Hippocampal formation (tissue), 2 donors: ENCODE measurements around the gene SMURF2.
"Not testable (repeated sequence)": the region's sequence is repeated elsewhere in the genome, so short reads cannot be mapped to it uniquely, and the experiment has no call there.

Experiments used
- DNase-seq, 2 donors: peaks; one replicate each; lab custom pipeline; 2025; lab: John Stamatoyannopoulos, UW

Gene SMURF2

GRCh38 chr17:64667807-64668721 lies 6.0 kb upstream of the SMURF2 start:
- not testable (repeated sequence) for DNase-seq

GRCh38 chr17:64664299-64664981 lies 2.3 kb upstream of the SMURF2 start:
- not testable (repeated sequence) for DNase-seq

- not testable (repeated sequence) for DNase-seq
Observed at GRCh38 chr17:64663836-64664235, 1.7 kb upstream of the SMURF2 start.

- no peak for DNase-seq
Observed at GRCh38 chr17:64662774-64663367, 764 bp upstream of the SMURF2 start.

GRCh38 chr17:64661726-64661975 lies 456 bp downstream of the SMURF2 start:
- DNase-seq: no peak

- not testable (repeated sequence) for DNase-seq
Observed at GRCh38 chr17:64660978-64661725, 955 bp downstream of the SMURF2 start.

- DNase-seq: not testable (repeated sequence)
Observed at GRCh38 chr17:64660195-64660977, 1.7 kb downstream of the SMURF2 start.

GRCh38 chr17:64658931-64659330 lies 3.2 kb downstream of the SMURF2 start:
- no peak for DNase-seq

- no peak for DNase-seq
Observed at GRCh38 chr17:64657610-64658125, 4.4 kb downstream of the SMURF2 start.

- no peak for DNase-seq
Observed at GRCh38 chr17:64655704-64656103, 6.4 kb downstream of the SMURF2 start.

GRCh38 chr17:64653985-64654355 lies 8.1 kb downstream of the SMURF2 start:
- no peak for DNase-seq

GRCh38 chr17:64653325-64653984 lies 8.7 kb downstream of the SMURF2 start:
- DNase-seq: no peak

GRCh38 chr17:64651889-64652288 lies 10.2 kb downstream of the SMURF2 start:
- no peak for DNase-seq

GRCh38 chr17:64648234-64648633 lies 13.9 kb downstream of the SMURF2 start:
- DNase-seq: no peak

- DNase-seq: no peak
Observed at GRCh38 chr17:64647817-64648216, 14.3 kb downstream of the SMURF2 start.

- DNase-seq: no peak
Observed at GRCh38 chr17:64639516-64639915, 22.6 kb downstream of the SMURF2 start.

- no peak for DNase-seq
Observed at GRCh38 chr17:64638552-64639203, 23.4 kb downstream of the SMURF2 start.

- DNase-seq: no peak
Observed at GRCh38 chr17:64635647-64636305, 26.3 kb downstream of the SMURF2 start.

- DNase-seq: no peak
Observed at GRCh38 chr17:64634218-64634617, 27.9 kb downstream of the SMURF2 start.

- DNase-seq: no peak
Observed at GRCh38 chr17:64632606-64633005, 29.5 kb downstream of the SMURF2 start.
